Effector CD8-positive, alpha-beta T cell (primary cell): ENCODE measurements around the gene FBN2.
"Not testable (repeated sequence)": the region's sequence is repeated elsewhere in the genome, so short reads cannot be mapped to it uniquely, and the experiment has no call there.

Source experiments
- DNase-seq: peaks from one replicate; lab custom pipeline; 2025; lab: John Stamatoyannopoulos, UW

Gene FBN2

DNA sequence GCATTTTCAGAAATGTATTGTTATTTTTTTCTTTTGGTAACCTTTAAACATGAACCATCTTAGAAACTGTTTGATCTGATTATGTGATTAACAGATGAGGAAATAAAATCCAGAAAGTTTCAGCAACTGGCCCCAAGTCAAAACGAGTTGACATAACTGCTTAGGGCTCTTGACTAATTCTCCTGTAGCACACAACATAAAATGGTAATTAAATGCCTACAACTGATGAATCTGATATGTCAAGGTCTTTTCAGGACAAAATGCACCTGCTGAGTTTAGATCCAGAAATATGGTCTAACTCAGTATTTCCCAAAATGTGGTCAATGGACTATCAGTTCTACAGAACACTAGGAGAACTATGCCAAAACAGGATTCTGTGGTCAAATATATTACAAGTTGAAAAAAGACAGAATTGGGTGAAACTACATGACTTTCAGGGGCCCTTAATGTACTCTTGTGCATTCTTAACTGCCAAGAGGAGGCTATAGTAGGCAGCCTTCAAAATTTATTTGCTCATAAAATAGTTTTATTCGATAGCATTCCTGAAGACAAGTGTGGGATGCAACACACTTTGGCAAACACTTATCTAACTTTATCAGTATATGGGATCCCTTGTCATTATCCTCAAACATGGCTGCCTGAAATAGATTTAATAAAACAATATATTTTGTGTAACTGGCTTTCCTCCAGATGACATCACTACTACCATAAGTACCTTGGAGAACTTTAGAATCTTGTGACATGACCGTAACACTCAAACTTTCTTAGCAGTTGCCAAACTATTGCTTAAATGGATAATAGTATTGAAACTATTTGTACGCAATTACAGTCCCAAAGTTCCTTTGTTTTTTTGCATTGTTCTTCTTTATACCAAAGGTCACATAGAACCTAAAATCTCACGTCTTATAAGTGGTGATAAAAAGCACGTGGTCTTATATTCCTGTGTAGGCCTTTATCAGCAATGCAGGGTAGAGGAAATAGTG lies 59.4 kb downstream of the FBN2 start:
- DNase-seq: no peak

DNA sequence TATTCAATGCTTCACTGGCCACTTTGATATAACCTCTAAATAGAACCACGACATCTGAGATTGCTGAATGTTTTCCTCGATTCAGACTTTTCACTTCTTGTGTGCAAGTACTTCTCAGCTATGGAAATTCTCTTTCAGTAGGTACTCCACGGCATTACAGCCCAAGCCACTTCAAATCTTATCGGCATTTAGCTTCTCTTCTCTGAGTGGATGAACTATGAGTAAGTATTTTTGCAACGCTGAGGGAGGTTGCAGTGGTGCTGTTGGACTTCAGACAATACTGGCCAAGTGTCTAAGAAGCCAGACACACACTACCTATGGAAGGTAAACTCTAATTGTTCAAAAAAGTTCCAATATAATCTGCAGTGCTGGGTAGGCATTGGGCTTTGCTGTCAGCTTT lies 60.1 kb downstream of the FBN2 start:
- no peak for DNase-seq

- DNase-seq: no peak
Measured at GRCh38 chr5:128475693-128476092, 62.4 kb downstream of the FBN2 start.

DNA sequence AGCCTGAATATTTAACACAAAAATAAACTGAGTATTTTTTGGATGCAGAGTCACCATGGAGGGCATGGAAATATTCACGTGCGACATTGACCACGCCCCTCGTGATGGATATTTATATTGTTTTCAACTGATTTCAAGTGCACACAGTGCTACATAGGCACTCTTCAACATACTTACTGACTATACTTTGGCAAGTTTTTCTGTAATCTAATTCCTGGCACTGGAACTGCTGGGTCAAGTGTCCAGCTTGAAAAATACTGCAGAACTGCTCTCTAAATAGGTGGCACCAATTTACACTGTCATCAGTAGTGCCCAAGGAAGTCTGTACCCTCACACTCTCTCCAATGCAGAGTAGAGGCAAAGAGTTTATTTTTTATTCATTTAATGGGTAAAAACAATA lies 65.1 kb downstream of the FBN2 start:
- no peak for DNase-seq

DNA sequence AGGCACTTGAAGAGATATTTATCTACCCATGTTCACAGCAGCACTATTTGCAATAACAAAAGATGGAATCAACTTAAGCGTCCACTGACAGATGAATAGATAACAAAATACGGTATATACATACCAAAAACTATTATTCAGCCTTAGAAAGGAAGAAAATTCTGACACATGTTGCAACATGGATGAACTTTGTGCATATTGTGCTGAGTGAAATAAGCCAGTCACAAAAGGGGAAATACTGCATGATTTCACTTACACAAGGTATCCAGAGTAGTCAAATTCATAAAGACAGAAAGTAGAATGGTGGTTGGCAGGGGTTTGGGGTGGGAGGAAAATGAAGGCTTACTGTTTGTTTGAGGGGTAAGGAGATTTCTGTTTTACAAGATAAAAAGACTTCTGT lies 66.0 kb downstream of the FBN2 start:
- DNase-seq: no peak

GRCh38 chr5:128470663-128471062 lies 67.4 kb downstream of the FBN2 start:
- DNase-seq: no peak

GRCh38 chr5:128469912-128470311 lies 68.1 kb downstream of the FBN2 start:
- no peak for DNase-seq

GRCh38 chr5:128466980-128467379 lies 71.1 kb downstream of the FBN2 start:
- no peak for DNase-seq

DNA sequence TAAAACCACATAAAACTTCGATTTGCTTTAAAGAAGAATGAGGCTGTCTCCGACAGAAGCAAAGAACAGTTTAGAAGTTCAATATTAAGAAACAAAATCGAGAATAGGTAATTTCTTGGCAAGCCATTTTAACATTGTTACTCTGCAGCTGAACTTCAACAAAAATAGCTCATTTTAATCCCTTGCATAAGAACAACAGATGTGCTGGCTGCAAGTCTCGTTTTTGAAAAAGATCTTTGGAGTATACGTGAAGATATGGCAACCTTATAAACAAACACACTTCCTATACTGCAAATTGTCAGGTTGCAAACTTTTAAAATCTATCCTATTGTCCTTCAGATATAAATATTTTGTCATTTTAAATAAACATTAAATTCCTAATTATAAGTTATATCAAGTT lies 71.5 kb downstream of the FBN2 start:
- no peak for DNase-seq

GRCh38 chr5:128464596-128464995 lies 73.4 kb downstream of the FBN2 start:
- DNase-seq: no peak

DNA sequence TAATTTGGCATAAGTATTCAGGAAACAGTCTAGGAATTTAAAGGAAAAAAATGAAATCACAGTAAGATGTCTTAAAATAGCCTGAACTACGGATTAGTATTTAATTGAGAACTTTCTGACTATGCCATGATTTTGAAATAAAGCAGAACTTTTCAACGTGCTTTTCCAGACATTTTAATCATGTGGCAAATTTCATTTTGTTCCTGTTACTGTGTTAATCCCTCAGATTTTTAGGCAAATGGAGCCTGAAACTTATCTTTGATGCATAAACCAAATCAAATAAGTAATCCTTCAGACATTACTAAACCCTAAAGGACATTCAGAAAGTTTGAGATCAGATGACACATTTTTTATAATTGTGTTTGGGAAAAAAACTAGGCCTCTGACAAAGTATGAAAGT lies 75.7 kb downstream of the FBN2 start:
- DNase-seq: no peak

GRCh38 chr5:128457147-128457915 lies 80.7 kb downstream of the FBN2 start:
- DNase-seq: not testable (repeated sequence)

- no peak for DNase-seq
Measured at GRCh38 chr5:128455841-128456361, 82.1 kb downstream of the FBN2 start.

DNA sequence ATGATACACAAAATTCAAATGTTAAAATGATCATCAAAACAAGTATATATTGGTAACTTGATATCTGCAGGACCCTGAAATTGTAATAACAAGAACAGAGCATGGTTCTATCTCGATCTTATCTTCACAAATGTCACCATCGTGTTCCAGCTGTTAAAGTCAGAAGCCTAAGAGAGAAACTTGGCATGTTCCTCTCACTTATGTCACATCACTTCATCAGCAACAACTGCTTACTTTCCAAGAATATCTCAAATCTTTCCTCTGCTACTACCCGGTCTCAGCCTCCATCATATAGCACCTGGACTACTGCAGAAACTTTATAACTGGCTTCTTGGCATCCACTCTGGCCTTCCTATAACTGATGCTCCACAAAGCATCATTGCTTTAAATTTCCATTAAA lies 84.9 kb downstream of the FBN2 start:
- DNase-seq: no peak

DNA sequence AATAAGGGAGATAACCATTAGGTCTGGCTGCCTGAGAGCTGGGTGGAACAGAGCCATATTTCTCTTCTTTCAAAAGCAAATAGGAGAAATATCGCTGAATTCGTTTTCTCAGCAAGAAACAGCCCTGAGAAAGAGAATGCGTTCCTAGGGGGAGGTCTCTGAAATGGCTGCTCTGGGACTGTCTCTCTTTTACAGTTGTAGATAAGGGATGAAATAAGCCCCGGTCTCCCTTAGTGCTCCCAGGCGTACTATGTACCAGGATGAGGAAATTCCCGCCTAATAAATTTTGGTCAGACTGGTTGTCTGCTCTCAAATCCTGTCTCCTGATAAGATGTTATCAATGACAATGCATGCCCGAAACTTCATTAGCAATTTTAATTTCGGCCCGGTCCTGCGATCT lies 90.8 kb downstream of the FBN2 start:
- not testable (repeated sequence) for DNase-seq

DNA sequence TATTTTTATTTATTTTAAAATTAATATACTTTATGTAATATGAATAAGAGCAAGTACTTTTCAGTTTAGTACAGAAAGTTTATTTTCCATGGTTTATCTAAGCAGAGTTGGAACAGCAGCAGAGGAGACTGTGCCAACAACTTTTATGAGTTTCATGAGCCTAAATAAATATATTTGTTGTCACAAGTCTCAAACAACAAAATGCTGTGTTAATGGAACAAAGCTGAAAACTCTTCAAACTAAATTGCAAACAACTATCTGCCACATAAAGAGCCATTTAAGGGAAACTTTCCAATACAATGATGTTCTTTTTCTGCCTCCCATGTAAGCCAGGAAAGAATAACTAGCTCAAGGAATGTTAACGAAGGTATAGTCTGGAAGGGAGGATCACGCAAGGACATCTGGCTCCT lies 96.1 kb downstream of the FBN2 start:
- no peak for DNase-seq

- DNase-seq: no peak
Measured at GRCh38 chr5:128441165-128441564, 96.9 kb downstream of the FBN2 start.

DNA sequence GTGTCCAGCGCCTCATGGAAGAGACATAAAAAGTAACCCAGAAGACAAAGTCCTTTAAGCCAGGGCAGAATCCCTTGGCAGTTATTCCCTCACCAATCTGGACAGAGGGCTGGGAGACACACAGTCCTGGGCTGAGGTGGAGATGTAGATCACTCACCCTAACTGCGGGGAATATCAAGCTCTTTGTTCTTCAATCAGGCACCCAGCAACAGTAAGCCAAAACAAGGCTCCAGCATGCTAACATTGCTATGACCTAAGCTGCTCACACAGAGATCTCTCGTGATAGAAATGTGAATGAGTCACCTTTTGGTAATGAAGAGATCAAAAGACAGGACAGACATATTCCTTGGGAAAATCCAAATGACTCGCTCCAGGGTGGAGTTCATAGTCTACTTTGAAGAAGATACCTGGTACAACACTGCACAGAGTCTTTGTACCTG lies 101.3 kb downstream of the FBN2 start:
- DNase-seq: no peak

GRCh38 chr5:128435861-128436260 lies 102.2 kb downstream of the FBN2 start:
- DNase-seq: no peak

DNA sequence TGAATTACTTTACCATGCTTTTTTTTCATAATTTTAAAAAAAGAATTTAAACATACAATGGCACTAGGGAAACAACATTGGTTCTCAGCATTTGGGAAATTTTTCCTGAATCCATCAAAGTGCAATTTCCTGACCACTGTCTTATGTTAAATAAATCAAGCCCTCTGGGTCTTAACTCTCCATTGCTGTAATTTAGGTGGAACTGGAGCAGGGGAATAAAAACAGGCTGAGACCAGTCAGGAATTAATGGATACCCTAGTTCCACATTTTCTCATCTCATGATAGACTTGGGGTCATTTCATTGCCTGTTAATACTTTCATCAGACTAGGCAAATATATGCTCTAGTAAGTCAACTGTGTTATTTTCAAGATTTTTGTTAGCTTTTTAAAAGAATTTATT lies 103.1 kb downstream of the FBN2 start:
- no peak for DNase-seq

DNA sequence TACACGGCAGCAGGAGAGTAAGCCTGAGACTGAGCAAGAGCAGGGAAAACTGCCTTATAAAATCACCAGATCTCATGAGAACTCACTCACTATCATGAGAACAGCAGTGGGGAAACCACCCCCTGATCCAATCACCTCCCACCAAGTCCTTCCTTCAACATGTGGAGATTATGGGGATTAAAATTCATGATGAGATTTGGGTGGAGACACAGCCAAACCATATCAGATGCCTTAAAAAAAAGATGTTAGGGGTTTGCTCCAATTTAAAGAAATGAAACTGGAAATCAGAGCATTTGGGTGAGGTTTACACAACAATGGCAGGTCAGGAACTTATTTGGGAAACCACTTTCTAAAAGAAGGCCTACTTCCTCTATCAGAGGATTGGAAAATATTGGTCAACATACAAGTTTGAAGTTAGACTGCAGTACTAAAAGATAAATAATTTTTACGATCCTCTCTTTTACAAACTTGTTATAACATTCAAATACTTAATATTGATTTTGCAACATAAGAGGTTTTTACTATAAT lies 105.1 kb downstream of the FBN2 start:
- no peak for DNase-seq

GRCh38 chr5:128427921-128428320 lies 110.1 kb downstream of the FBN2 start:
- no peak for DNase-seq
